Activated CD4-positive, alpha-beta T cell treated with anti-CD3 and anti-CD28 coated beads, Interleukin-2, Interleukin-6, amounts not matched to agents 100 ng/mL and 50 ng/mL, durations not matched to agents 16 hours and 8 hours (primary cell): ENCODE measurements around the gene NAV2.

Experiments
- DNase-seq: peaks from one replicate; pipeline ENCODE4 v3.0.0-alpha.2; 2020

Gene NAV2

GRCh38 chr11:19843079-19843478, 130.4 kb downstream of the NAV2 start:
- DNase-seq = peak; percentile 29

- no peak for DNase-seq
Observed at GRCh38 chr11:19844012-19844411, 131.4 kb downstream of the NAV2 start.

GRCh38 chr11:19844806-19845205, 132.2 kb downstream of the NAV2 start:
- DNase-seq = no peak

DNA sequence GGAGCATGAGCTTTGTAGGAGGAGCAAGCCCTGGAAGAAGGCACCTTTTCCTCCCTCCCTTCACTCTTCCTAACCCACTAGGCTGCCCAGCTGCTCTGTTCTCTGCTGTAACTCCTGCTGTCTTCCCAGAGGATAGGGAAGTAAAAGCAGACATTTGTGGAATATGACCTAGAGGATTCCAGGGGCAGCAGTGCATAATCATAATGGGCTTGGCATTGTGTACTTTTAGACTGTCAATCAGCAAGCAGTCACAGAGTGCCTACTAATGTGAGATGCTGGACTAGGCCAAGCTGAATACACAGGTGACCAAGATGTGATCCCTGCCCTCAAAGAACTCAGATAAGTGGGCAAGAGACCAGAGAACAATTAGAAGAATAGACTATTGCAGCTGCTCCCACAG, 133.0 kb downstream of the NAV2 start:
- DNase-seq = no peak

GRCh38 chr11:19846654-19847305, 134.1 kb downstream of the NAV2 start:
- no peak for DNase-seq

- DNase-seq = no peak
Observed at GRCh38 chr11:19848219-19848618, 135.6 kb downstream of the NAV2 start.

DNA sequence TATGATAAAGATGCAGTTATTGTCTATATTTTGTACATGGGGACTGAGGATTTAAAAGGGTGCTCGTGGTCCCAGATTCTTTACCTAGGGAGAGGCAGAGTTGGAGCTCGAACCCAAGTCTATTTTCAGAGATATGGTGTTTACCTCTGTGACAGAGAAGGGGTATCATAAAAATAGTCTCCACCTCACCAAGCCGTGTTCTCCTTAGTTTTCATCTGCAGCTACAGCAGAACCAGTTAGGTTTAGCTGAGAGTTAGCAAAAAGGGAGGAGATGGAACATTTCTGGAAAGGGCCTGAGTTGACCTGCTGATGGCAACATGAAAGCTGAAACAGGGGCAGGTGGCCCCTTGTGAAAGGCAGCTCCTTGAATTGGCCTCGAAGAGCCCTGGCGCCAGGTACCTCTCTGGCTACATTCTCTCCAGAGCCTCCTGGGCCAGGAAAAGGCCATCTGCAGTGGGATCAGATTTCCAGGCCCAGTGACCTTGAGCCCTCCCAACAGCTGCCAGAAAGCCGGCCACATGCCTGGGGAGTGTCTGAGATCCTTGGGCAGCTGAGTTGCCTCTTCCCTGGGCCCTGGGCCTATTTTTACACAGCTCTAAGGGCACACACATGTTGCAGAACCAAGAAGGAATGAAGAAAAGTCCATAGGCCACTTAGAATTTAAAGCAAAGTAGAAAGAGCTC, 136.6 kb downstream of the NAV2 start:
- no peak for DNase-seq

- no peak for DNase-seq
Observed at GRCh38 chr11:19849947-19850593, 137.4 kb downstream of the NAV2 start.

GRCh38 chr11:19852288-19852687, 139.7 kb downstream of the NAV2 start:
- no peak for DNase-seq

- DNase-seq = no peak
Observed at GRCh38 chr11:19853016-19853415, 140.4 kb downstream of the NAV2 start.

GRCh38 chr11:19853920-19854319, 141.3 kb downstream of the NAV2 start:
- DNase-seq = no peak

DNA sequence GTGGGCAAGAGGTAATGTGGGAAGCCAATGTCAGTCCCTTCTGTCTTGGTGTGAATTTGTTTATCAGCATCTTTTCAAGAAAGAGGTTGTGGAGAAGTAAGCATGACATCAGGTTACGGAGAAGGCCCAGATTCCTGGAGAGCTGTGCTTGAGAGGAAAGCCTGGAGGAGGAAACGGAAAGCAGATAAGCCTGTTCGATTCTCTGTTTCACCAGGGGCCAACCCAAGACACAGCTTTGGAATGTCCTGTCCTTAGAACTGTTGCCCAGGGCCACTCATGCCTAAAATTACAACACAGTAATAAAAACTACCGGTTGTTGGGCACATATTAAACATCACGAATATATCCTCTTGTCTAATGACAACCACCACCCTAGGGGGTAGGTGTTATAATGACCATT, 148.5 kb downstream of the NAV2 start:
- no peak for DNase-seq

GRCh38 chr11:19862091-19862490, 149.5 kb downstream of the NAV2 start:
- no peak for DNase-seq

DNA sequence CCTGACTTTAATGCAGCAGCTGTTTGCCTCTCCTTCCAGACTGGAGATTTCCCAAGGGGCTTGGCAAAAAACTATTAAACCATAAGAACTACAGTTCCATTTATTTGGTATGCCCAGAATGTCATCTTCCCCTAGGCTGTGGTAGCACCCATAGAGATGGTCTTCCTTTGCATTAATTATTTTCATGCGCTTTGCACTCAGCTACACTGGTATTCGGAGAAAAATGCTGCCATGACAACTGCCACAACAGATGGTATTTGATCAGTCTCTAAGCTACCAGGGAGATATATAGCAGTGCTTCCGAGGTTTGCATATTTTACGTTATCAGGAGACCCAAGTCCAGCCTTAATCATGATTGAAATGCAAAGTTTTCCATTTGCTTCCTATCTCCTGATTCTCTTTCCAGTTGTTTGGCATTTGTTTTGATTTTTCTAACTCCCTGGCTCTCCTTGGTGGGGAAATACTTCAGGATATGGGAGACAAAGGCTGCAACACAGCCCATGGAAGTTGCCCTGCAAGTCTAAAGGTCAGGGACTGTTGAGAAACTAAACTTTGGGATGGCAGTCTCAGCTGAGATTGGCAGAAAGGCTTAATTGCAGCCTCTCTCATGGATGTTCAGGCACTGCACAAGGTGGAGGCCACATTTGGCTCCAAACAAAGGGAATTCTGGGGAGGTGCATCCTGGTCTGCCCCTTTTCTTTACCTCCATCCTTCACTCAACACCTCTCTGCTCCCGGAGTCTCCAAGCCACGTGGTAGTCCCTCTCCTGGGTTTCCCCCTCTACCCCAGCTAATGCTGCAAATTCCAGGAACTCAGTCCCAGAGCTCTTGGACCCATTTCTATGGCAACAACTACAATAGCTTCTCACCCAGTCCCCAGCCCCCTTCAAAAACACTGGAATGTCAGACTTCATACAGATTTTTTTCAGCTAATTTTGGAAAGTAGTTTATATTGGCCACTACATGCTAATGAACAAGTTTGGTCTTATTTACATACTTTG, 151.8 kb downstream of the NAV2 start:
- DNase-seq = no peak

- no peak for DNase-seq
Observed at GRCh38 chr11:19866037-19866436, 153.4 kb downstream of the NAV2 start.

GRCh38 chr11:19866521-19866920, 153.9 kb downstream of the NAV2 start:
- DNase-seq = no peak

GRCh38 chr11:19867064-19867463, 154.4 kb downstream of the NAV2 start:
- no peak for DNase-seq

- no peak for DNase-seq
Observed at GRCh38 chr11:19868281-19868821, 155.7 kb downstream of the NAV2 start.

DNA sequence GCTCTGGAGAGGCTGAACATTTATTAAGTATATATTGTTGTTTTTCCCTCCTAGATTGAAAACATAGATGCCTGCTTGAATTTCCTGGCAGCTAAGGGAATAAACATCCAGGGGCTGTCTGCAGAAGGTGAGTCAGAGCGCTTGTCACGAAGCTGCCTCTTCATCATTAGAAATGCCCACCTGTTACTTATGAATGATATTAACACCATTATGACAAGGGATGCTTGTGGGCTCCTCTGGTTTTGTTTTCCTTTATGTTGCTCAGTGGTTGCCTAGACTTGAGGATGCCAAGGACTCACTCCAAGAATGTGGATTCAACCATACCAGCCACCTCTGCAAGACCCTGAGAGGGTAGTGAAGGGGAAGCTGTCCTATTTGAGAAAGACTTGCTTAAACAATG, 156.2 kb downstream of the NAV2 start:
- no peak for DNase-seq

- no peak for DNase-seq
Observed at GRCh38 chr11:19869466-19869865, 156.8 kb downstream of the NAV2 start.

DNA sequence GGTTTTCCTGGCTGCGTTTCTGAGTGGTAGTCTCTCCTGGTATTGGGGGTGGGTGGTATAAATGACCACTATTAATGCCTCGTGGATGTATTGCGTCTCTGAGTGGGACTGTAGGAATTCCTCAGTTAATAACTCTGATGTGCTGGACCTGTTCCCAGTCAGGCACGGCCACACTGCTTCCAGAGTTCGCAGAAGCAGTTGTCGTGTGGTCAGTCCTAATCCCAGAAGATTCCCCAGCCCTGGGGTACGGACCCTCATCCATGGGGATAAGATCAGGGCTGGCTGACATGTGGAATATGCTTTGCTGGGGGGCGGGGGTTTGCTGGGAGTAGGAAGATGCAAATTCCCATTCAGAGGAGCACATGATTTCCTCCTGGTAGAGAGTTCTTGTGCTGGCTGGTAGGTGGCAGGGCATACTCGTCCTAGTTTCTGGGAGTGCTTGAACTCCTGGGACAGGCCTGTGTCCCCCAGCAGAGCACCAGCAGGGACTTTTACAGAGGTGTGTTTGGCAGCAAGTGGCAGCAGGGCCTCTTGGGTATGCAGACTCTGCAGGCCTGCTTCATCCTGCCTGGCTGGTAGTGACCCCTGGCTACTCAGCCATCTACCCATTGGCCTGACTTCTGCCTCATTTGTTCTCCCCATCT, 157.4 kb downstream of the NAV2 start:
- DNase-seq = no peak

- no peak for DNase-seq
Observed at GRCh38 chr11:19871531-19871930, 158.9 kb downstream of the NAV2 start.
